Cardiac fibroblast (primary cell): ENCODE data around the gene SLC25A6.
"Not testable (repeated sequence)": the region's sequence is repeated elsewhere in the genome, so short reads cannot be mapped to it uniquely, and the experiment has no call there.

Source experiments
- DNase-seq, 2 donors: peaks; one replicate each; pipeline versions ENCODE4 v3.0.0 to v3.0.0-alpha.2; 2010; ENCODE audit warnings: low read depth in 2 of 2
- H3K4me3 ChIP-seq, 2 donors: replicated peaks in 1 of 2; 1 replicate in 1 of 2; 2 replicates in 1 of 2; pipeline ENCODE4 v1.5.1; 2011; ENCODE audit warnings: low read depth in 2 of 2, low read length in 2 of 2, mild to moderate bottlenecking in 2 of 2, moderate library complexity in 1 of 2
- TF ChIP-seq, protein P1 (sequence below): IDR thresholded peaks from one replicate; pipeline ENCODE4 v1.5.1; 2011; ENCODE audit warnings: low read depth, mild to moderate bottlenecking, low read length, inconsistent platforms

Gene SLC25A6

DNA sequence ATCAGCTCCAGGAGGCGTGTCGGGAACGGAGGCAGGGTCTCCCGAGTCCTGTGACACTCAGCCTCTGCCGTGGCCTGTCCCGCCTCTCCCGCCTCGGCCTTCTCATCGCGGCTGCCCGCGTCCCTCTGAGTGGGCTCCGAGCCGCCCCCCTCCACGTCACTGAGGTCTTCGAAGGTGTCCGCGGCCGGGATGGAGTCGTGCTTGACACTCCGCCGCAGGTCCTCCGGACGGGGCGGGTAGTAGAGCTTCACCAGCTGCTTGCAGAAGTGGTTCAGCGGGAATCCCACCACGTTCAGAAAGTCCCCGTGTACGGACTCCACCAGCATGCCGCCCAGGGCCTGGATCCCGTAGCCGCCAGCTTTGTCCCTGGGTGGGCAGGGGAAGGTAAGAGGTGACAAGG is 35.8 kb upstream of the SLC25A6 start:
- TF ChIP-seq, protein P1, sequence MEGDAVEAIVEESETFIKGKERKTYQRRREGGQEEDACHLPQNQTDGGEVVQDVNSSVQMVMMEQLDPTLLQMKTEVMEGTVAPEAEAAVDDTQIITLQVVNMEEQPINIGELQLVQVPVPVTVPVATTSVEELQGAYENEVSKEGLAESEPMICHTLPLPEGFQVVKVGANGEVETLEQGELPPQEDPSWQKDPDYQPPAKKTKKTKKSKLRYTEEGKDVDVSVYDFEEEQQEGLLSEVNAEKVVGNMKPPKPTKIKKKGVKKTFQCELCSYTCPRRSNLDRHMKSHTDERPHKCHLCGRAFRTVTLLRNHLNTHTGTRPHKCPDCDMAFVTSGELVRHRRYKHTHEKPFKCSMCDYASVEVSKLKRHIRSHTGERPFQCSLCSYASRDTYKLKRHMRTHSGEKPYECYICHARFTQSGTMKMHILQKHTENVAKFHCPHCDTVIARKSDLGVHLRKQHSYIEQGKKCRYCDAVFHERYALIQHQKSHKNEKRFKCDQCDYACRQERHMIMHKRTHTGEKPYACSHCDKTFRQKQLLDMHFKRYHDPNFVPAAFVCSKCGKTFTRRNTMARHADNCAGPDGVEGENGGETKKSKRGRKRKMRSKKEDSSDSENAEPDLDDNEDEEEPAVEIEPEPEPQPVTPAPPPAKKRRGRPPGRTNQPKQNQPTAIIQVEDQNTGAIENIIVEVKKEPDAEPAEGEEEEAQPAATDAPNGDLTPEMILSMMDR = no peak
- H3K4me3 ChIP-seq = no peak overlapping the region
- DNase-seq = no peak

DNA sequence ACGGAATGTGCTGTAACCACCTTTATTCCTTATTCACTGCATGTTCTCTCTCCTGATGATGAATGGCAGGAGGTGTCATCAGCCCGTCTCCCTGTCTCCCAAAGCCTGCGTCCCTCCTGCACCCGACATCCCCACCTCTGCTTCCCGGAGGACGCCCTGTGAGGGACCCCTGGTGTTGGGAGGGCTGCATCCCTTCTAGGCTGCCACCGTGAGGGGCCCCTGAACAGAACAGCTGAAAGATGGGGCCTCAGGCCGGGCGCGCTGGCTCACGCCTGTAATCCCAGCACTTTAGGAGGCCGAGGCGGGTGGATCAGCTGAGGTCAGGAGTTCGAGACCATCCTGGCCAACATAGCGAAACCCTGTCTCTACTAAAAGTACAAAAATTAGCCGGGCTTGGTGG is 34.4 kb upstream of the SLC25A6 start:
- H3K4me3 ChIP-seq, DNase-seq: not testable (repeated sequence)

DNA sequence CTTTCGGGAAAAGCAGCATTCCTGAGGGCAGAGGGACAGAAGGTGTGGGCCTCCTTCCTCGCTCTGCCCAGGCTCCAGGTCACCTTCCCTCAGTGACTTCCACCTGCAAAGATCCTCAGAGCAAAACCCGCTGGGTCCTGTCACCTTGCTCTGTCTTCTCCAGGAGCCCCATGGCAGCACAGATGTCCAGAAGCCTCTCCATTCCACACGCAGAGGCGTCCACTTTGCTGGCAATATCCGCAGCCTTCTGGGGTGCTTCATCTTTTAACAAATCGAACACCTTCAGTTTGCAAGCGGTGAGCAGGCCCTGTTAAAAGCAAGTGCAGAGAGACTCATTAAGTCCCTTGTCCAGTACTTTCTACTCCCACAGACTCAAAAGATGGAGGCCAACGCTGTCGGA is 33.5 kb upstream of the SLC25A6 start:
- H3K4me3 ChIP-seq = no peak overlapping the region
- TF ChIP-seq, protein P1 = no peak
- no peak for DNase-seq

DNA sequence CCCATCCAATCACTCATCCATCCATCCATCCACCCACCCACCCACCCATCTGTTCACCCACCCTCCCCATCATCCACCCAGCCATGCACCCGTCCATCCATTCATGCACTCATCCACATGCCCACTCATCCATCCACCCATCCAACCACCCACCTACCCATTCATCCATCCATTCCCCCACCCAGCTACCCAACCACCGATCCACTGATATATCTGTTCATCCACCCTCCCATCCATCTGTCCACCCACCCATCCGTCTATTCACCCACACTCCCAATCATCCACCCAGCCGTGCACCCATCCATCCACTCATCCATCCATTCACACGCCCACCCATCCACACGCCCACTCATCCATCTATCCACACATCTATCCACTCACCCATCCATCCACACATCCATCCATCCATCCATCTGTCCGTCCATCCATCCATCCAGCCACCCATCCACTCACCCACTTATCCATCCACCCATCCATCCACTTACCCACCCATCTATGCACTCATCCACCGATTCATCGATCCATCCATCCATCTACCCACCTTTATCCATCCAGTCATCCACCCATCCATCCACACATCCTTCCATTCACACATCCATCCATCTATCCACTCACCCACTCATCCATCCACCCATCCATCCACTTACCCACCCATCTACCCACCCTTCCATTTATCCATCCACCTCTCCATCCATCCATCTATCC is 32.4 kb upstream of the SLC25A6 start:
- no peak overlapping the region for H3K4me3 ChIP-seq
- TF ChIP-seq, protein P1 = no peak
- no peak for DNase-seq

- no peak overlapping the region for H3K4me3 ChIP-seq
- TF ChIP-seq, protein P1 = no peak
- no peak for DNase-seq
Measured at GRCh38 chrX:1423215-1423614, 31.3 kb upstream of the SLC25A6 start.

- TF ChIP-seq, protein P1 = no peak
- DNase-seq = no peak
- H3K4me3 ChIP-seq = no peak overlapping the region
Measured at GRCh38 chrX:1422135-1422465, 30.2 kb upstream of the SLC25A6 start.

DNA sequence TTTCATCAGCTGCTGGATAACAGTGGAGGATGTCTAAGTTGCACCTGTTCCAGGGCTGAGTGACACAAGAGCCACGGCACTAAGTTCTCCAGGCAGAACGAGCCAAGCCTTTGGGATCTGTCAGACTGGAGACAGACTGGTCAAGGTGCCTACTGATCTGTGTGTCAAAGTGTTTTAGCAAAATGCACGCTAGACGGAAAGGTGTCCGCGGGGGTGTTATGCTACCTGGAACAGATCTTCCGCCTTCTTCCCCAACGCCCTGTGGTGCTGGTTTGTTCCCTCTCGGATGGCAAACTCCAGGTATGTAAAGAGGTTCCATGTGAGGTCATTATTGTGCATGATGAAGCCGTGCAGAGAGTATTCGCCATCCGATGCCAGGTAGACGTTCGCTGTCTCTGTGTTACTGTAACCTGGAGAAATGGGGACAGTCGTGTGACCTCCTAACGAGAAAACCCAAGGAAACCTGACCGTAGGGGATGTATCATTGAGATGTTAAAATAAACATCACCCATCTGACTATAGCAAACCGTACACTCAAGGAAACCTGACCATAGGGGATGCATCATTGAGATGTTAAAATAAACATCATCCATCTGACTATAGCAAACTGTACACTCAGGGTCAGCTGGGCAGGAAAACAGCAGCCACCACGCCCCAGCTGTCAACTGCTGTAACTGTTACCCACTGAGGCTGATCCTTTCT is 29.7 kb upstream of the SLC25A6 start:
- H3K4me3 ChIP-seq = no peak overlapping the region
- TF ChIP-seq, protein P1 = no peak
- no peak for DNase-seq
